ENCODE results near the gene CACNA2D2.
A peak's percentile ranks its signal among the peaks of the same experiment; 100 is the strongest.

CACNA2D2 gene

DNA sequence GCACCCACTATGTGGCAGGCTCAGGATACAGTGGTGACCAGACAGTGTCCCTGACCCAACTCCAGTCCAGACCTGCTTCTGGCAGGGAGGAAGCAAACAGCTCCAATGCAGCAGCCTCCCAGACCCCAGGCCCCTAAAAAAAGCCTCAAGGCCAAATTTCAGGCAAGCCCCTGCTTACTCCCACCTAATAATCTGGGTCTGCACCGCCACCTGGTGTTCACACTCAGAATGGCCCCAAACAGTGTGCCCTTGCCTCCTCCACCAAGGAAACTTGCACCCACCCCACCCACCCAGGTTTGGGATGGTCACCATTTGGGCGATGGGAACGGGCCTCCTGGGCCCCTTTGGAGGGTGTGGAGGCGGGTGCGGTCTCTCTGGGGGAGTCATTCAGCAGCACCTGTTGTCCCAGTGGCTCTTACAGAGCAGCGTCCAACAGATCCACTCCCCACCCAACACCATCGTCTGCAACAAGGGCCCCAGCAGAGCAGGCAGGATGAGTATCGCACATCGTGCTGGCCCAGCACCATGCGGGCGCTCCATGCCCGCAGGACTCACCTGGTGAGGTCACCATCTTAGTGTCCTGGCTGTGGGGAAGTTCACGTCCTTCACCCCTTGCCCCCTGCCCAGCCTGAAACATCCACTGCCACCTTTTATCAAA is 46.8 kb upstream of the CACNA2D2 start:
- no peak overlapping the region for H3K4me3 ChIP-seq (ENCODE audit: low read depth, low read length)
- no peaks in the 10 kb centered on the region for H3K79me2 ChIP-seq
- peak overlapping the region; percentile 82 for H2AFZ ChIP-seq
- no peak overlapping the region for H3K4me2 ChIP-seq (ENCODE audit: low read length)
- H3K9me3 ChIP-seq (ENCODE audit: control insufficient read depth, low read length), result no peaks in the 10 kb centered on the region
- H3K27ac ChIP-seq, result peak overlapping the region; percentile 69
- H3K36me3 ChIP-seq (ENCODE audit: control insufficient read depth, insufficient read depth, low read length), result no peaks in the 10 kb centered on the region
- H3K9ac ChIP-seq, result no peak overlapping the region
- H3K27me3 ChIP-seq (ENCODE audit: control insufficient read depth, insufficient read depth, low read length), result no peaks in the 10 kb centered on the region
- TF ChIP-seq, protein P1, sequence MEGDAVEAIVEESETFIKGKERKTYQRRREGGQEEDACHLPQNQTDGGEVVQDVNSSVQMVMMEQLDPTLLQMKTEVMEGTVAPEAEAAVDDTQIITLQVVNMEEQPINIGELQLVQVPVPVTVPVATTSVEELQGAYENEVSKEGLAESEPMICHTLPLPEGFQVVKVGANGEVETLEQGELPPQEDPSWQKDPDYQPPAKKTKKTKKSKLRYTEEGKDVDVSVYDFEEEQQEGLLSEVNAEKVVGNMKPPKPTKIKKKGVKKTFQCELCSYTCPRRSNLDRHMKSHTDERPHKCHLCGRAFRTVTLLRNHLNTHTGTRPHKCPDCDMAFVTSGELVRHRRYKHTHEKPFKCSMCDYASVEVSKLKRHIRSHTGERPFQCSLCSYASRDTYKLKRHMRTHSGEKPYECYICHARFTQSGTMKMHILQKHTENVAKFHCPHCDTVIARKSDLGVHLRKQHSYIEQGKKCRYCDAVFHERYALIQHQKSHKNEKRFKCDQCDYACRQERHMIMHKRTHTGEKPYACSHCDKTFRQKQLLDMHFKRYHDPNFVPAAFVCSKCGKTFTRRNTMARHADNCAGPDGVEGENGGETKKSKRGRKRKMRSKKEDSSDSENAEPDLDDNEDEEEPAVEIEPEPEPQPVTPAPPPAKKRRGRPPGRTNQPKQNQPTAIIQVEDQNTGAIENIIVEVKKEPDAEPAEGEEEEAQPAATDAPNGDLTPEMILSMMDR (IDR thresholded peaks at IDR 0.05), result peak; percentile 42
- peaks cover 8% of the 10 kb centered on the region for H3K4me1 ChIP-seq

DNA sequence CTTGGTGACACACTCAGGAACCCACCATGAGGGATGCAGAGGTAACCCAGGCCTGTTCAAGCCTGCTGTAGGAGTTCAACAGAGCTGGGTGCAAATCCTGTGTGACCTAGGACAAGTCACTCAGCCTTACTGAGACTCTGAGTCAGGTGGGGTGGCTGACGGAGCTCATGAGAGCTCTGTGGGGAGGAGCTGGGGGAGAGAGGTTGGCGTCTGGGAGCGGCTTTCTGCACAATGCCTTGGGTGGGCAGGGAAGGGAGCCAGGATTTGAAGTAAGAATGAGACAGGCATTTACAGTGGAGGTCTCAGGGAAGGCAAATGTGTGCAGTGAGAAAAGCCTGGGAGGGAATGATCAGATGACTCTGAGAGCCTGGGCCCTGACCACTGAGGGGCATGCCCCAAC is 45.8 kb upstream of the CACNA2D2 start:
- no peaks in the 10 kb centered on the region for H3K79me2 ChIP-seq
- H3K36me3 ChIP-seq (ENCODE audit: control insufficient read depth, insufficient read depth, low read length), result no peaks in the 10 kb centered on the region
- H3K4me1 ChIP-seq, result peaks cover 8% of the 10 kb centered on the region
- no peak overlapping the region for H3K9ac ChIP-seq
- H2AFZ ChIP-seq, result no peak overlapping the region
- no peaks in the 10 kb centered on the region for H3K27me3 ChIP-seq (ENCODE audit: control insufficient read depth, insufficient read depth, low read length)
- H3K27ac ChIP-seq, result no peak overlapping the region
- no peak overlapping the region for H3K4me2 ChIP-seq (ENCODE audit: low read length)
- TF ChIP-seq, protein P1 (IDR thresholded peaks at IDR 0.05), result no peak
- no peaks in the 10 kb centered on the region for H3K9me3 ChIP-seq (ENCODE audit: control insufficient read depth, low read length)
- no peak overlapping the region for H3K4me3 ChIP-seq (ENCODE audit: low read depth, low read length)

DNA sequence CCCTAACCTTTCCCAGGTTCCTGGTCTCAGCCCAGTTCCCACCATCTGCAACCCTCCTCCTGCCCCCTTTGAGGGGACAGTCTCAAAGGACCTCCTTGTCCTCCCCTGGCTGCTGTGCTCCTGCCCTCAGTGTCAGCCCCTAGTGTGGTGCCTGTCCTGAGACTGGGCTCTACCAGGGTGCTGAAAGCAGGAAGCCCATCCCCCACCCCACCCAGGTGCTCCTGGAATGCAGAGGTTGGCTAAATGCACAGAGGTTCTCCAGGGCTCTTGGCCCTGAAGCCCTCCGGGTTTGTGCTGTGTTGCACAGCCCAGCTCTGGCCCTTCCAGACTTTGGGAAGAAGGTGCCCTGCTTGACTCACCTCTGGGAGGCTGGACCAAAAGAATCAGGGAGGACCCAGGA is 42.3 kb upstream of the CACNA2D2 start:
- no peak overlapping the region for H3K27ac ChIP-seq
- no peaks in the 10 kb centered on the region for H3K9me3 ChIP-seq (ENCODE audit: control insufficient read depth, low read length)
- no peak overlapping the region for H3K4me3 ChIP-seq (ENCODE audit: low read depth, low read length)
- TF ChIP-seq, protein P1 (IDR thresholded peaks at IDR 0.05), result no peak
- H2AFZ ChIP-seq, result no peak overlapping the region
- H3K36me3 ChIP-seq (ENCODE audit: control insufficient read depth, insufficient read depth, low read length), result no peaks in the 10 kb centered on the region
- H3K9ac ChIP-seq, result no peak overlapping the region
- peaks cover 4% of the 10 kb centered on the region for H3K4me1 ChIP-seq
- no peak overlapping the region for H3K4me2 ChIP-seq (ENCODE audit: low read length)
- H3K79me2 ChIP-seq, result no peaks in the 10 kb centered on the region
- H3K27me3 ChIP-seq (ENCODE audit: control insufficient read depth, insufficient read depth, low read length), result no peaks in the 10 kb centered on the region

DNA sequence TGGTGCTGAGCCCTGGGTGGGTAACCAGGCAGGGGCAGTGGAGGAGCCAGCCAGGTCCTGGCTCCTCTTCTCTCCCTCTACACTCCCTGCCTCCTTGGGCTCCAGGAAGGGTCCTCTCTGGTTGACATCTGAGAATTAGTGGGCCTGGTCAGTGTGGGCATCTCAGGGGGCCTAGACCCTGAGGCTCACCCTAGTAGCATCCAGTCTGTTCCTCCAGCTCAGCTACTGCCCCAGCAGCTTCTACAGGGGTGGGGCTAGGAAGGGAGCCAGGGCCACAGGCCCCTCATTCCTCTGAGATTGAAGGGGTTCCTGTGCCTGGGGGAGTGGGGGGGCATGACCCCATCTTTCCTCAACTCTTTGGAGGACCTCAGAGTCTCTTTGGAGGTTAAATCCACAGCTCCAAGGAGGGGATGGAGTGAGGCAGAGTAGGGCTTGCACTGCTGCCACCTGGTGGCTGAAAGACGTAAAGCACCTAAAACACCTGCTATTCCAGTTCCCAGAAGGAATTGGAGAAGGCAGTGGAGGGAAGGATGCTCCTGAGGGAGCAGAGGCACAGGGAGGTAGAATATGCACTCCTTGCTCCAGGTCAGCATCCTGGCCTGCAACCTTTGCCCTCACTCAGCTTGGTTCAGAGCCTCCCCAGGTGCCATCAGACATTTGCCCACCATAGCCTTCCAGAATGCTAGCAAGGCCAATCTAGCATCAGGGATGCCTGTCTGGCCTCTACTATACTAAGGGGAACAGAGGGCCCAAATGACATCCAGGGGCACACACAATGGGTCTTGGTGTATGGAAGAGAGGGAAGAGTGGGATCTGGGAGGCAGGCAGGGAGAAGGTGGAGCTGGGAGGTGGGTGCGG is 39.0 kb upstream of the CACNA2D2 start:
- H3K9me3 ChIP-seq (ENCODE audit: control insufficient read depth, low read length), result no peaks in the 10 kb centered on the region
- TF ChIP-seq, protein P1 (IDR thresholded peaks at IDR 0.05), result peak; percentile 92
- H3K27me3 ChIP-seq (ENCODE audit: control insufficient read depth, insufficient read depth, low read length), result no peaks in the 10 kb centered on the region
- no peak overlapping the region for H3K27ac ChIP-seq
- no peak overlapping the region for H3K4me2 ChIP-seq (ENCODE audit: low read length)
- no peaks in the 10 kb centered on the region for H3K36me3 ChIP-seq (ENCODE audit: control insufficient read depth, insufficient read depth, low read length)
- no peaks in the 10 kb centered on the region for H3K79me2 ChIP-seq
- H3K4me1 ChIP-seq, result no peaks in the 10 kb centered on the region
- no peak overlapping the region for H2AFZ ChIP-seq
- no peak overlapping the region for H3K9ac ChIP-seq
- H3K4me3 ChIP-seq (ENCODE audit: low read depth, low read length), result no peak overlapping the region

Measured in parathyroid adenoma (tissue), 2 donors.